GM20000 (cell line): ENCODE measurements around the gene PIP5K1C.

ENCODE experiments used
- DNase-seq: peaks from one replicate; pipeline ENCODE4 v3.0.0; 2012; ENCODE audit warnings: low spot score
- TF ChIP-seq, protein P1 (sequence below): IDR thresholded peaks from 2 replicates; pipeline ENCODE4 v1.5.1; 2012; ENCODE audit warnings: mild to moderate bottlenecking, control low read depth; ENCODE audit errors: extremely low read depth, missing control alignments

Gene PIP5K1C, protein sequence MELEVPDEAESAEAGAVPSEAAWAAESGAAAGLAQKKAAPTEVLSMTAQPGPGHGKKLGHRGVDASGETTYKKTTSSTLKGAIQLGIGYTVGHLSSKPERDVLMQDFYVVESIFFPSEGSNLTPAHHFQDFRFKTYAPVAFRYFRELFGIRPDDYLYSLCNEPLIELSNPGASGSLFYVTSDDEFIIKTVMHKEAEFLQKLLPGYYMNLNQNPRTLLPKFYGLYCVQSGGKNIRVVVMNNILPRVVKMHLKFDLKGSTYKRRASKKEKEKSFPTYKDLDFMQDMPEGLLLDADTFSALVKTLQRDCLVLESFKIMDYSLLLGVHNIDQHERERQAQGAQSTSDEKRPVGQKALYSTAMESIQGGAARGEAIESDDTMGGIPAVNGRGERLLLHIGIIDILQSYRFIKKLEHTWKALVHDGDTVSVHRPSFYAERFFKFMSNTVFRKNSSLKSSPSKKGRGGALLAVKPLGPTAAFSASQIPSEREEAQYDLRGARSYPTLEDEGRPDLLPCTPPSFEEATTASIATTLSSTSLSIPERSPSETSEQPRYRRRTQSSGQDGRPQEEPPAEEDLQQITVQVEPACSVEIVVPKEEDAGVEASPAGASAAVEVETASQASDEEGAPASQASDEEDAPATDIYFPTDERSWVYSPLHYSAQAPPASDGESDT

DNA sequence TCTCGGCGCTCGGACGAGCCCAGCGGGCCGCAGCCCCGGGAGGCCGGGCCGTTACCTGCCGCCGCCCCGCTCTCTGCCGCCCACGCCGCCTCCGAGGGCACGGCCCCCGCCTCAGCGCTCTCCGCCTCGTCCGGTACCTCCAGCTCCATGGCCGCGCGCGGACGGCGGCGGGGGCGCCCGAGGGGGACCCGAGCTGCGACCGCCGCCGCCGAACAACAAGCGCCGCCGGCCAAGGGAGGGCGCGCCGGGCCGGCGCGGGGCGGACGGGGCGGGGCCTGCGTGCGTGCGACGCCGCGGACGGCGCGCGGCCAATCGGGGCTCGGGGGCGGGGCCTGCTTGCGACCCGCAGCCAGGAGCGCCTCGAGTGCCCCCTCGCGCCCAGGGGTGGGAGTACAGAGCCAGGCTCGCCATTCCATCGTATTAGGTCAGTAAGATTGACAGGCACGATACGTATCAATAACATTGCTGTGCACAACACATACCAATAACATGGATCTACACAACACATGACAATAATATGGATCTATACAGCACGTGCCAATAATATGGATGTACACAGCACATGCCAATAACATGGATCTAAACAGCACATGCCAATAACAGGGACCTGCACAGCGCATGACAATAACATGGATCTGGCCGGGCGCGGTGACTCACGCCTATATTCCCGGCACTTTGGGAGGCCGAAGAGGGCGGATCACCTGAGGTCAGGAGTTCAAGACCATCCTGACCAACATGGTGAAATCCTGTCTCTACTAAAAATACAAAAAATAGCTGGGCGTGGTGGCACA, at the start of gene PIP5K1C:
Gene PIP5K1C, minus strand, starts transcription at position 227 of the 791 bp plus-strand sequence. Its CDS starts 78 bp downstream, at position 149.
- peak; percentile 99 for DNase-seq
- TF ChIP-seq, protein P1, sequence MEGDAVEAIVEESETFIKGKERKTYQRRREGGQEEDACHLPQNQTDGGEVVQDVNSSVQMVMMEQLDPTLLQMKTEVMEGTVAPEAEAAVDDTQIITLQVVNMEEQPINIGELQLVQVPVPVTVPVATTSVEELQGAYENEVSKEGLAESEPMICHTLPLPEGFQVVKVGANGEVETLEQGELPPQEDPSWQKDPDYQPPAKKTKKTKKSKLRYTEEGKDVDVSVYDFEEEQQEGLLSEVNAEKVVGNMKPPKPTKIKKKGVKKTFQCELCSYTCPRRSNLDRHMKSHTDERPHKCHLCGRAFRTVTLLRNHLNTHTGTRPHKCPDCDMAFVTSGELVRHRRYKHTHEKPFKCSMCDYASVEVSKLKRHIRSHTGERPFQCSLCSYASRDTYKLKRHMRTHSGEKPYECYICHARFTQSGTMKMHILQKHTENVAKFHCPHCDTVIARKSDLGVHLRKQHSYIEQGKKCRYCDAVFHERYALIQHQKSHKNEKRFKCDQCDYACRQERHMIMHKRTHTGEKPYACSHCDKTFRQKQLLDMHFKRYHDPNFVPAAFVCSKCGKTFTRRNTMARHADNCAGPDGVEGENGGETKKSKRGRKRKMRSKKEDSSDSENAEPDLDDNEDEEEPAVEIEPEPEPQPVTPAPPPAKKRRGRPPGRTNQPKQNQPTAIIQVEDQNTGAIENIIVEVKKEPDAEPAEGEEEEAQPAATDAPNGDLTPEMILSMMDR, result peak; percentile 67

DNA sequence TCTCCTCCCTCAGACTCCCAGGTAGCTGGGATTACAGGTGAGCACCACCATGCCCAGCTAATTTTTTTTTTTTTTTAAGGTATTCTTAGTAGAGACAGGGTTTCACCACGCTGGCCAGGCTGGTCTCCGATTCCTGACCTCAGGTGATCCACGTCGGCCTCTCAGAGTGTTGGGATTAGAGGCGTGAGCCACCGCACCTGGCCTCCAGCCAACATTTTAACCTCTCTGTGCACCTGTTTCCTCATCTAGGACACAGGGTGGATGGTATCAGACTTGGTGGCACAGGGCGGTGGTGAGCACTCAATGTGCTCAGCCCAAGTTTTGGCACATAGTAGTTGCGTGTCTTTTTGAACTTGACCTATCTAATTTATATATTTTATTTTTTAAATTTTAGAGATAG, 48.7 kb upstream of the PIP5K1C start:
- no peak for DNase-seq
- TF ChIP-seq, protein P1, result no peak

DNA sequence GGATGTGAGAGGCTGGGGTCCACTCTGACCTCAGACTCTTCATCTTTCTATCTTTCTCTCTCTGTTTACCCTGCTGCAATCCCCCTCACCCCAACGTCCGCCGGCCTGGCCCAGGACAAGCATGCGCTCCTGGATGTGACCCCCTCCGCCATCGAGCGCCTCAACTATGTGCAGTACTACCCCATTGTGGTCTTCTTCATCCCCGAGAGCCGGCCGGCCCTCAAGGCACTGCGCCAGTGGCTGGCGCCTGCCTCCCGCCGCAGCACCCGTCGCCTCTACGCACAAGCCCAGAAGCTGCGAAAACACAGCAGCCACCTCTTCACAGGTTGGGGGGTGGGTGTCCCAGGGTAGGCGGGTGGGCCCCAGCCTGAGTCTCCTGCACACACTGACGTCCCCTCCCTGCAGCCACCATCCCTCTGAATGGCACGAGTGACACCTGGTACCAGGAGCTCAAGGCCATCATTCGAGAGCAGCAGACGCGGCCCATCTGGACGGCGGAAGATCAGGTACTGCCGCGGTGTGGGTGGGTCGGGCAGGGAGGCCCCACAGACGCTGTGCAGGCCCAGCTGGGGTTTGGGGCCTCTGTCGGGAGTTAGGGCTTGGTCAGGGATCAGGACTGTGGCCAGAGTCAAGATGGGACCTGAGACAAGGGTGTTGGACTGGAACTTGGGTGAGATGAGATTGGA, 46.2 kb upstream of the PIP5K1C start:
- TF ChIP-seq, protein P1, result no peak

DNA sequence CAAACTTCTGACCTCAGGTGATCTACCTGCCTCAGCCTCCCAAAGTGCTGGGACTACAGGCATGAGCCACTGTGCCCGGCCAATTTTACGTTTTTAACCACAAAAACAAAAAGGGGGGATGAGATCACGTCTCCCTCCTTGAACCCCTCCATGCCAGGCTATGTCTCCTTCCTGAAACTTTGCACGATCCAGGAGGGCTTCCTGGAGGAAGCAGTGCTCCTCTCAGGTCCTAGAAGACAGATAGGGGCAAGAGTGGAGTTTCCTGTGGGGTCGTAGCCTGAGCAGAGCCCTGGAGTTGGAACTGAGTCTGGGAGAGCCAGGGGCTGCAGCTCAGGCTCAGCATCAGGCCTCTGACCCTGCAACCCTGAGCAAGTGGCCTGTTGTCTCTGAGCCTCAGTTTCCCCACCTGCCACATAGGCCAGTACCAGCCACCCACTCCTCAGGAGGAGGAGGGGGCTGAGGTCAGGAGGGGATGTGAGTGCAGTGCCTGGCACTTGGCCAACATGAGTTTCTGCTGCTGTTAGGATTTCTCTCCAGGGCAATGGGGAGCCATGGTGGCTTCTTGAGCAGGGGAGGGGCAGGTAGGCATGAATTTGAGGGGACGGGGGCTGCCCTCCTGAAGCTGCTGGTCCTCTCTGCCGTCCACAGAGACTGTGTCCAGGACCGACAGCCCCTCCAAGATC, 45.2 kb upstream of the PIP5K1C start:
- DNase-seq, result no peak
- TF ChIP-seq, protein P1, result no peak

More for the DNA sequence above, 46.2 kb upstream of the PIP5K1C start:
- DNase-seq, result no peak

DNA sequence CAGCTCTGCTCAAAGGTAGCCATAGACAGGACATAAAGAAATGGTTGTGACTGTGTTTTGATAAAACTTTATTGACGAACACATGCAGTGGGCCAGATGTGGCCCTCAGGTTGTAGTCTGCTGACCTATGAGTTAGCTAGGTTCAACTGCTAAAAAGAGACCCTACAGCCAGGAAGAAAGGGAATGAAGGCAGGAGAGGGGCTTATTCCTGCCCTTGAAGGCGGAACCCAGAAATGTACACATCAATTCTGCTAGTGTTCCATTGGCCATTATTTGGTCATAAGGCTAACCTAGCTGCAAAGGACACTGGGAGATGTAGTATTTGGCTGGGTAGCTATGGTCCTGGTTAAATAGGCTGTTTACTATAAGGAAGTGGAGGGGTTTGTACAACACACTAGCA, 43.2 kb upstream of the PIP5K1C start:
- no peak for DNase-seq
- TF ChIP-seq, protein P1, result no peak

DNA sequence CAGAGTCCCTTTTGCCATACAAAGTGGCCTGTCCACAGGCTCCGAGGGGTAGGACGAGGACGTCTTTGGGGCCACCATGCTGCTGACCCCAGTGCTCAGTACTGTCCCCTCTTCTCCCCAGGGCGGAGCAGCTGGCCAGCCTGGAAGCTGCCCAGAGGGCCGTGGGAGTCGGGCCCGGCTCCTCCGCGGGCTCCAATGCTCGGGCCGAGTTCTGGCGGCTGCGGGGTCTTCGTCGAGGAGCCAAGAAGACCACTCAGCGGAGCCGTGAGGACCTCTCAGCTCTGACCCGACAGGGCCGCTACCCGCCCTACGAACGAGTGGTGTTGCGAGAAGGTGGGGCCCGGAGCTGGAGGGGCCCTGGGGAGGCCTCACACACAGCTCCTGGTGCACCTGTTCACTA, 40.2 kb upstream of the PIP5K1C start:
- no peak for DNase-seq
- TF ChIP-seq, protein P1, result no peak
